NCI-H128 (cell line): ENCODE measurements around the gene CXCL17.

Source experiments
- DNase-seq: peaks from one replicate; lab custom pipeline; 2025; ENCODE audit not compliant: unreplicated experiment; lab: John Stamatoyannopoulos, UW

CXCL17 gene

GRCh38 chr19:42424712-42425131, 18.0 kb downstream of the CXCL17 start:
- no peak for DNase-seq

- DNase-seq = no peak
Observed at GRCh38 chr19:42424345-42424707, 18.4 kb downstream of the CXCL17 start.

GRCh38 chr19:42423462-42424344, 19.0 kb downstream of the CXCL17 start:
- peak; percentile 70 for DNase-seq

GRCh38 chr19:42422901-42423461, 19.8 kb downstream of the CXCL17 start:
- DNase-seq = no peak

- no peak for DNase-seq
Observed at GRCh38 chr19:42422092-42422900, 20.4 kb downstream of the CXCL17 start.

GRCh38 chr19:42421591-42422031, 21.1 kb downstream of the CXCL17 start:
- DNase-seq = no peak

GRCh38 chr19:42421101-42421500, 21.6 kb downstream of the CXCL17 start:
- no peak for DNase-seq

GRCh38 chr19:42420055-42420544, 22.6 kb downstream of the CXCL17 start:
- no peak for DNase-seq

GRCh38 chr19:42419309-42419708, 23.4 kb downstream of the CXCL17 start:
- no peak for DNase-seq

- DNase-seq = no peak
Observed at GRCh38 chr19:42412661-42413076, 30.1 kb downstream of the CXCL17 start.

GRCh38 chr19:42412227-42412626, 30.5 kb downstream of the CXCL17 start:
- DNase-seq = no peak

- no peak for DNase-seq
Observed at GRCh38 chr19:42411581-42412178, 31.1 kb downstream of the CXCL17 start.

- no peak for DNase-seq
Observed at GRCh38 chr19:42410371-42410770, 32.4 kb downstream of the CXCL17 start.

GRCh38 chr19:42409477-42409876, 33.3 kb downstream of the CXCL17 start:
- DNase-seq = no peak

- DNase-seq = no peak
Observed at GRCh38 chr19:42407816-42408175, 35.0 kb downstream of the CXCL17 start.

GRCh38 chr19:42407085-42407815, 35.5 kb downstream of the CXCL17 start:
- DNase-seq = no peak

- DNase-seq = no peak
Observed at GRCh38 chr19:42406111-42406510, 36.6 kb downstream of the CXCL17 start.

GRCh38 chr19:42403586-42403985, 39.2 kb downstream of the CXCL17 start:
- peak; percentile 8 for DNase-seq

- no peak for DNase-seq
Observed at GRCh38 chr19:42402376-42403116, 40.2 kb downstream of the CXCL17 start.
